Body of pancreas (tissue), 4 donors: ENCODE data around the gene PEMT.

ENCODE experiments used
- POLR2A ChIP-seq, 3 donors: fragments of 450-650 bp; IDR thresholded peaks; one replicate each; pipeline ENCODE4 v1.6.1; 2016; ENCODE audit warnings: antibody characterized with exemption in 3 of 3, mild to moderate bottlenecking in 2 of 3
- TF ChIP-seq, protein P1 (sequence below), 7 experiments: fragments of 450-650 bp in 4 of 7; fragments of 200-600 bp in 3 of 7; sonication (generic) in 3 of 7; IDR thresholded peaks; one replicate each; pipeline ENCODE4 v1.5.1; 2016 to 2019; ENCODE audit warnings: antibody characterized with exemption in 7 of 7

DNA sequence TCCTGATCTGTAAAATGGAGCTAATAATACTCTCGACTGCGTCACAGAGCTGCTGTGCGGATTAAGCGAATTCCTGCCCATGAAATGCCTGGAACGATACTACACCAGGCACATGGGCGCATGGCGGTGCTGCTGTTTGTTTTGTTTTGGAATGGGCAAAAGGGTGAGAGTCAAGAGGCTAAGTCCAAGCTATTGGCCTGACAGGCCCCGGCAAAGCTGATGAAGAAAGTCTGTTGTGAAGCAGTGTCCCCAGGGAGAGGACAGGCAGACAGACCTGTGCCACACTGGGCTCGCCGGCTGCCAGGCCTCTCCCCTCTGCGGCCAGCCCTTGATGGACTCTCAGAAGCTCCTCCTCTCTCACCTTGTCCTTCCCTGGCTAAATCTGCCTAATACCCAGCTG, 64.0 kb downstream of the PEMT start:
- TF ChIP-seq, protein P1, sequence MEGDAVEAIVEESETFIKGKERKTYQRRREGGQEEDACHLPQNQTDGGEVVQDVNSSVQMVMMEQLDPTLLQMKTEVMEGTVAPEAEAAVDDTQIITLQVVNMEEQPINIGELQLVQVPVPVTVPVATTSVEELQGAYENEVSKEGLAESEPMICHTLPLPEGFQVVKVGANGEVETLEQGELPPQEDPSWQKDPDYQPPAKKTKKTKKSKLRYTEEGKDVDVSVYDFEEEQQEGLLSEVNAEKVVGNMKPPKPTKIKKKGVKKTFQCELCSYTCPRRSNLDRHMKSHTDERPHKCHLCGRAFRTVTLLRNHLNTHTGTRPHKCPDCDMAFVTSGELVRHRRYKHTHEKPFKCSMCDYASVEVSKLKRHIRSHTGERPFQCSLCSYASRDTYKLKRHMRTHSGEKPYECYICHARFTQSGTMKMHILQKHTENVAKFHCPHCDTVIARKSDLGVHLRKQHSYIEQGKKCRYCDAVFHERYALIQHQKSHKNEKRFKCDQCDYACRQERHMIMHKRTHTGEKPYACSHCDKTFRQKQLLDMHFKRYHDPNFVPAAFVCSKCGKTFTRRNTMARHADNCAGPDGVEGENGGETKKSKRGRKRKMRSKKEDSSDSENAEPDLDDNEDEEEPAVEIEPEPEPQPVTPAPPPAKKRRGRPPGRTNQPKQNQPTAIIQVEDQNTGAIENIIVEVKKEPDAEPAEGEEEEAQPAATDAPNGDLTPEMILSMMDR (IDR thresholded peaks at IDR 0.05), result no peak
- TF ChIP-seq POLR2A (IDR thresholded peaks at IDR 0.05), result no peak
